SU-DHL-6 (cell line): Measurements from ENCODE around the gene MRAP2.

Source experiments
- H2AFZ ChIP-seq: fragments of 200-600 bp; sonication (generic); 2 replicates; pipeline ENCODE4 v1.6.1; 2014; ENCODE audit warnings: low read depth, mild to moderate bottlenecking, moderate library complexity, mixed read lengths, antibody characterized with exemption, low read length; ENCODE audit not compliant: severe bottlenecking
- H3F3A ChIP-seq: fragments of 200-600 bp; shearing (Covaris generic); 2 replicates; pipeline ENCODE4 v1.6.0; 2016; ENCODE audit warnings: antibody characterized with exemption, mild to moderate bottlenecking; ENCODE audit not compliant: insufficient read depth
- H3K27ac ChIP-seq: fragments of 200-600 bp; sonication (generic); 2 replicates; pipeline ENCODE4 v1.5.1; 2016; ENCODE audit warnings: low read depth, mild to moderate bottlenecking, low read length, moderate library complexity, mixed read lengths
- H3K27me3 ChIP-seq: fragments of 200-600 bp; sonication (generic), shearing (Covaris generic); 2 replicates; pipeline ENCODE4 v1.6.0; 2014; ENCODE audit warnings: mild to moderate bottlenecking, low read length
- H3K36me3 ChIP-seq: fragments of 200-600 bp; sonication (generic); 2 replicates; pipeline ENCODE4 v1.6.1; 2014; ENCODE audit warnings: mild to moderate bottlenecking, low read length, mixed read lengths
- H3K4me2 ChIP-seq: fragments of 300-600, 200-600 bp; shearing (Covaris generic), sonication (generic); 2 replicates; pipeline ENCODE4 v1.6.0; 2014; ENCODE audit warnings: low read length, low read depth, mild to moderate bottlenecking; ENCODE audit not compliant: poor library complexity, severe bottlenecking
- H3K4me3 ChIP-seq: fragments of 200-600 bp; sonication (generic); 2 replicates; pipeline ENCODE4 v1.5.1; 2014; ENCODE audit warnings: antibody characterized with exemption, low read length, mild to moderate bottlenecking, mixed read lengths; ENCODE audit not compliant: insufficient read depth, poor library complexity, severe bottlenecking
- H3K79me2 ChIP-seq: fragments of 200-600 bp; sonication (generic); 2 replicates; pipeline ENCODE4 v1.6.1; 2014; ENCODE audit warnings: mild to moderate bottlenecking, low read length, moderate library complexity; ENCODE audit not compliant: insufficient read depth
- H3K9ac ChIP-seq: fragments of 200-600 bp; sonication (generic); 2 replicates; pipeline ENCODE4 v1.7.0; 2014; ENCODE audit warnings: mild to moderate bottlenecking, low read length
- H3K9me2 ChIP-seq: fragments of 200-600 bp; sonication (generic); replicated peaks from 2 replicates; pipeline ENCODE4 v1.6.1; 2014; ENCODE audit warnings: low read length; ENCODE audit not compliant: insufficient read depth
- H3K9me3 ChIP-seq: fragments of 200-600 bp; sonication (generic); 2 replicates; pipeline ENCODE4 v1.6.1; 2014; ENCODE audit warnings: low read length, mixed read lengths; ENCODE audit not compliant: insufficient read depth
- H4K20me1 ChIP-seq: fragments of 200-600 bp; sonication (generic); 2 replicates; pipeline ENCODE4 v1.6.1; 2014; ENCODE audit warnings: low read depth, mild to moderate bottlenecking, antibody characterized with exemption, low read length, moderate library complexity, mixed read lengths
- EZH2phosphoT487 ChIP-seq: fragments of 200-600 bp; sonication (generic), shearing (Covaris generic); conservative IDR thresholded peaks from 2 replicates; pipeline ENCODE4 v1.6.1; 2018; ENCODE audit warnings: mild to moderate bottlenecking, antibody characterized with exemption, low read length, moderate library complexity, mixed read lengths
- TF ChIP-seq, protein P1 (sequence below): fragments of 200-600 bp; sonication (generic); IDR thresholded peaks from one replicate; pipeline ENCODE4 v1.5.1; 2017; ENCODE audit warnings: antibody characterized with exemption, mild to moderate bottlenecking, low read length, moderate library complexity; ENCODE audit not compliant: insufficient read depth, poor library complexity, severe bottlenecking

The MRAP2 gene

DNA sequence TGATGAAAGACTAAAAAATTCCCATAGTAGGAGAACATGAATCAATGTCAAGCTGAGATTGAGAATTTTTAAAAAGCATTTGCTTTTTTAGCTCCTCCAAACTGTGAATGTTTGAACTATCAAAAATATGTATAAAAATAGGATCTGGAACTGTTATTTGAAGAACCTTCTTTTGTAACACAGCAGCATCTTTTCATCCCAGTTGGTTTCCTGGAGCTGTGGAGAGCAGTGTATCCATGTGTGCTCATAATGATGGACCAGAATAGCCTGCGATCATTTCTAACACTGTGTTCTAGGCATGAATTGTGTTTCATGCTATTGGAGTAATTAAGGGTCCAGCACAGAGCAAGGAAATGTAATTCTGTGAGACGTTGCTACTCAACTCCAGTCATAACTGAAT, 22.1 kb downstream of the MRAP2 start:
- Histone ChIP-seq H3K79me2 (no peaks in the 10 kb centered on the region), H3F3A (no peaks in the 10 kb centered on the region), H3K36me3 (no peaks in the 10 kb centered on the region), H3K9me2 (no peaks in the 10 kb centered on the region), H3K9ac (no peak overlapping the region), H3K4me3 (no peak overlapping the region), H3K9me3 (no peaks in the 10 kb centered on the region), H2AFZ (no peak overlapping the region), H3K27me3 (no peaks in the 10 kb centered on the region), H3K27ac (no peak overlapping the region), H4K20me1 (no peaks in the 10 kb centered on the region), H3K4me2 (no peak overlapping the region)
- TF ChIP-seq, protein P1, sequence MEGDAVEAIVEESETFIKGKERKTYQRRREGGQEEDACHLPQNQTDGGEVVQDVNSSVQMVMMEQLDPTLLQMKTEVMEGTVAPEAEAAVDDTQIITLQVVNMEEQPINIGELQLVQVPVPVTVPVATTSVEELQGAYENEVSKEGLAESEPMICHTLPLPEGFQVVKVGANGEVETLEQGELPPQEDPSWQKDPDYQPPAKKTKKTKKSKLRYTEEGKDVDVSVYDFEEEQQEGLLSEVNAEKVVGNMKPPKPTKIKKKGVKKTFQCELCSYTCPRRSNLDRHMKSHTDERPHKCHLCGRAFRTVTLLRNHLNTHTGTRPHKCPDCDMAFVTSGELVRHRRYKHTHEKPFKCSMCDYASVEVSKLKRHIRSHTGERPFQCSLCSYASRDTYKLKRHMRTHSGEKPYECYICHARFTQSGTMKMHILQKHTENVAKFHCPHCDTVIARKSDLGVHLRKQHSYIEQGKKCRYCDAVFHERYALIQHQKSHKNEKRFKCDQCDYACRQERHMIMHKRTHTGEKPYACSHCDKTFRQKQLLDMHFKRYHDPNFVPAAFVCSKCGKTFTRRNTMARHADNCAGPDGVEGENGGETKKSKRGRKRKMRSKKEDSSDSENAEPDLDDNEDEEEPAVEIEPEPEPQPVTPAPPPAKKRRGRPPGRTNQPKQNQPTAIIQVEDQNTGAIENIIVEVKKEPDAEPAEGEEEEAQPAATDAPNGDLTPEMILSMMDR, result no peak
- TF ChIP-seq EZH2phosphoT487, result no peak

DNA sequence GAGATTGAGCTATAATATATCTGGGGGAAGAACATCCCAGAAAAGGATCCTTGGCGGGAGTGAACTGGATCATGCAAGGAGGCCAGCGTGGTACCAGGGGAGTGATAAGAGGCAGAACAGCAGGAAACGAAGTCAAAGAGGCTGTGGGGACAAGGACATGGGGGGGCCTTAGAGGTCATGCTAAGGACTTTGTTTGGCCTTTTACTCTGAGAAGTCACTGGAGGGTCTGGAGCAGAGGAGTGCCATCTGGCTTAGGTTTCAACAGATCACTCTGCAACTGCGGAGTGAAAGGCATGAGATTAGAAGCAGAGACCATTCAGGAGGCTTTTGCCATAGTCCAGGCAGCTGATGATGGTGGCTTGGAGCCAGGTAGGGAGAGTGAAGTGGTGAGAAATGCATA, 24.3 kb downstream of the MRAP2 start:
- no peak overlapping the region for H3K27ac ChIP-seq
- H3K4me2 ChIP-seq, result no peak overlapping the region
- H3K9me3 ChIP-seq, result no peaks in the 10 kb centered on the region
- H2AFZ ChIP-seq, result no peak overlapping the region
- TF ChIP-seq EZH2phosphoT487, result no peak
- TF ChIP-seq, protein P1, result no peak
- no peak overlapping the region for H3K4me3 ChIP-seq
- no peaks in the 10 kb centered on the region for H4K20me1 ChIP-seq
- H3K9me2 ChIP-seq, result no peaks in the 10 kb centered on the region
- H3K9ac ChIP-seq, result no peak overlapping the region
- no peaks in the 10 kb centered on the region for H3F3A ChIP-seq
- H3K27me3 ChIP-seq, result no peaks in the 10 kb centered on the region
- no peaks in the 10 kb centered on the region for H3K79me2 ChIP-seq
- no peaks in the 10 kb centered on the region for H3K36me3 ChIP-seq

DNA sequence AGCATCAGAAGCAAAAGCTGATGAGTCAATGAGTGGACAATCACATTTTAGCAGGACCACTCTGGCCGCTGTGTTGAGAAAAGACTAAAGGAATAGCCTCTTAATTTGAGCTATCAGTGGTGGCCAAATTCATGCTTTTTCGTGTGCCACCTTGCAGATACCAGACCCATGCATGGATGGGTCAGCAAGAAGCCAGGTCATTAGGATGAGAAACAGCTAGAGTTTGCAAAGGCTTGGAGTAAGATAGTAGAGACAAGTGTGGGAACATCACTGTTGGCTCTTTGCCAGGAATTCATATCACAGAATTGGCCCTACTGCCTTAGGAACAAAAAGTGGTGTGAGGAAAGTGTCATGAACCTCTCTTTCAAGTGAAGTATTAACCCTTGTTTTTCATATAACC, 25.5 kb downstream of the MRAP2 start:
- H3F3A ChIP-seq, result no peaks in the 10 kb centered on the region
- no peak overlapping the region for H2AFZ ChIP-seq
- no peak overlapping the region for H3K4me3 ChIP-seq
- no peak overlapping the region for H3K4me2 ChIP-seq
- H3K9me3 ChIP-seq, result no peaks in the 10 kb centered on the region
- H3K9me2 ChIP-seq, result no peaks in the 10 kb centered on the region
- no peaks in the 10 kb centered on the region for H3K27me3 ChIP-seq
- H3K36me3 ChIP-seq, result no peaks in the 10 kb centered on the region
- H4K20me1 ChIP-seq, result no peaks in the 10 kb centered on the region
- H3K79me2 ChIP-seq, result no peaks in the 10 kb centered on the region
- no peak overlapping the region for H3K27ac ChIP-seq
- H3K9ac ChIP-seq, result no peak overlapping the region
- TF ChIP-seq, protein P1, result no peak
- TF ChIP-seq EZH2phosphoT487, result no peak

DNA sequence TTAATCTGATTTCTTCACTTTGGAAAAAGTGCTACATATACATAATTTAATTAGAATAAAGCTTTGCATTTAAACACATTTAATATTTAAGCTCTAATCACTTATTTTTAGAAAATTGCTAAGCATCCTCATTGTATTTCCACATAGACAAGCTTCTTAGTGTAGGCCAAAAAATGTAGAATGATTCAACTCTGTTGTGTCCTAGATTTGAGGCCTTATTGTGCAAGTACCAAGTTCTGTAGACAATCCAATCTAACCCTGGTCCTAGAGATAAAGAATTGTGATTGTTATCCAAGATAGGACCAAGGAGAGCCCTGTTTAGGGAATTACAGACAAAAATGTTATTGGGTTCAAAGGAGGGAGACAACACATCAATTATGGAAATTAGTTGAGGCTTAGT, 27.6 kb downstream of the MRAP2 start:
- Histone ChIP-seq H3F3A (no peaks in the 10 kb centered on the region), H3K9me3 (no peaks in the 10 kb centered on the region), H3K27ac (no peak overlapping the region), H3K27me3 (no peaks in the 10 kb centered on the region), H3K79me2 (no peaks in the 10 kb centered on the region), H3K4me3 (no peak overlapping the region), H3K4me2 (no peak overlapping the region), H3K9me2 (no peaks in the 10 kb centered on the region), H2AFZ (no peak overlapping the region), H3K36me3 (no peaks in the 10 kb centered on the region), H3K9ac (no peak overlapping the region), H4K20me1 (no peaks in the 10 kb centered on the region)
- TF ChIP-seq EZH2phosphoT487, result no peak
- TF ChIP-seq, protein P1, result no peak
